Body of pancreas (tissue), 4 donors: ENCODE data around the gene ATP11C. TPM values are rescaled to one million over a fixed set of nuclear protein-coding genes. Genes with fewer than 3 reads are reported as not detected.

Source experiments
- ATAC-seq: fragments of 150-250 bp; one replicate; pipeline ENCODE4 v1.9.1; 2016
- DNase-seq, 4 donors: peaks; one replicate each; pipeline ENCODE4 v3.0.0-alpha.2; 2019
- H3K27ac ChIP-seq, 4 donors: fragments of 200-600 bp; sonication (generic); 1 replicate in 3 of 4; 2 replicates in 1 of 4; pipeline versions ENCODE4 v1.5.1 to v1.6.1; 2016 to 2019; ENCODE audit warnings: mild to moderate bottlenecking in 1 of 4, mixed read lengths in 1 of 4, moderate library complexity in 1 of 4
- H3K27me3 ChIP-seq, 2 donors: fragments of 200-600 bp; sonication (generic); one replicate each; pipeline ENCODE4 v1.6.0; 2016; ENCODE audit warnings: mild to moderate bottlenecking in 1 of 2
- H3K36me3 ChIP-seq, 2 donors: fragments of 200-600 bp; sonication (generic); replicated peaks in 1 of 2; 2 replicates each; pipeline ENCODE4 v1.5.1; 2016; ENCODE audit warnings: low read depth in 2 of 2; ENCODE audit not compliant: insufficient read depth in 1 of 2
- H3K4me1 ChIP-seq: fragments of 200-600 bp; sonication (generic); one replicate; pipeline ENCODE4 v1.6.0; 2016
- H3K4me3 ChIP-seq, 2 donors: fragments of 200-600 bp; sonication (generic); 1 replicate in 1 of 2; 2 replicates in 1 of 2; pipeline ENCODE4 v1.5.1; 2016 to 2019
- H3K9me3 ChIP-seq, 3 donors: fragments of 200-600 bp; sonication (generic); 1 replicate in 2 of 3; 2 replicates in 1 of 3; pipeline ENCODE4 v1.5.1; 2016
- POLR2A ChIP-seq, 3 donors: fragments of 450-650 bp; IDR thresholded peaks; one replicate each; pipeline ENCODE4 v1.6.1; 2016; ENCODE audit warnings: antibody characterized with exemption in 3 of 3, mild to moderate bottlenecking in 2 of 3
- WGBS, 2 donors: methylation state at CpG; one replicate each; pipeline ENCODE4 v1.1.5; 2017; 5-methylcytosine and 5-hydroxymethylcytosine counted together
- intact Hi-C: fragments of 100-400 bp; cut with DNase I; formaldehyde crosslinking; loops from one replicate; pipeline ENCODE4 v1.15.1; 2023
- total RNA-seq, 2 donors: library from RNA; depleted of rRNA; stranded (reverse); fragments of >200 nt; gene quantifications; one replicate each; pipeline ENCODE4 v1.1.0, GENCODE V29; 2016
- TF ChIP-seq, protein P1 (sequence below), 7 experiments: fragments of 450-650 bp in 4 of 7; fragments of 200-600 bp in 3 of 7; sonication (generic) in 3 of 7; IDR thresholded peaks; one replicate each; pipeline ENCODE4 v1.5.1; 2016 to 2019; ENCODE audit warnings: antibody characterized with exemption in 7 of 7

Gene ATP11C
- total RNA-seq, 2 donors from 2014 or later: 10.5 to 14.5 TPM

DNA sequence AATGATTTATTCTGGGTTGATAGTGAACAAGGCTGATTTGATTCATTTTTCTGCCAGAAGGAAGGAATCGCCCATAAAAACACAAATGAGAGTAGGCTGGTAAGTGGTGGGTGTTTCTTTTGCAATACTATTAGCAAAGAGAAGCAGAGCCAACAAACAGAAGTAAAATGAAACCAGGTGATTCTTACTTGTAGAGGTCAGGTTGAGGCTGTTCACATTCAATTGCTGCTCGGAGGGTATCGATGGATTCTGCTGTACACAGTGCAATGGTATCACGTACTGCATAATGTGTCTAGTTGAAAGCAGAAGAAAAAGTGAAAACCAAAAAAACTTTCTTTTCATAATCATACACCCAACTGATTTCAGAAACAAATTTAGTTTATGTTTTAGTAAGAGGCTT lies 130.8 kb downstream of the ATP11C start:
- WGBS, 2 donors: 96% methylated on average over 4 of the region's 4 CpGs
- no peak for DNase-seq
- intact Hi-C loops: no loop called here
- Histone ChIP-seq H3K4me1 (no peaks in the 10 kb centered on the region), H3K9me3 (no peaks in the 10 kb centered on the region), H3K36me3 (no peaks in the 10 kb centered on the region), H3K27me3 (no peaks in the 10 kb centered on the region), H3K27ac (no peak overlapping the region), H3K4me3 (no peak overlapping the region)
- TF ChIP-seq POLR2A (IDR thresholded peaks at IDR 0.05): no peak
- TF ChIP-seq, protein P1, sequence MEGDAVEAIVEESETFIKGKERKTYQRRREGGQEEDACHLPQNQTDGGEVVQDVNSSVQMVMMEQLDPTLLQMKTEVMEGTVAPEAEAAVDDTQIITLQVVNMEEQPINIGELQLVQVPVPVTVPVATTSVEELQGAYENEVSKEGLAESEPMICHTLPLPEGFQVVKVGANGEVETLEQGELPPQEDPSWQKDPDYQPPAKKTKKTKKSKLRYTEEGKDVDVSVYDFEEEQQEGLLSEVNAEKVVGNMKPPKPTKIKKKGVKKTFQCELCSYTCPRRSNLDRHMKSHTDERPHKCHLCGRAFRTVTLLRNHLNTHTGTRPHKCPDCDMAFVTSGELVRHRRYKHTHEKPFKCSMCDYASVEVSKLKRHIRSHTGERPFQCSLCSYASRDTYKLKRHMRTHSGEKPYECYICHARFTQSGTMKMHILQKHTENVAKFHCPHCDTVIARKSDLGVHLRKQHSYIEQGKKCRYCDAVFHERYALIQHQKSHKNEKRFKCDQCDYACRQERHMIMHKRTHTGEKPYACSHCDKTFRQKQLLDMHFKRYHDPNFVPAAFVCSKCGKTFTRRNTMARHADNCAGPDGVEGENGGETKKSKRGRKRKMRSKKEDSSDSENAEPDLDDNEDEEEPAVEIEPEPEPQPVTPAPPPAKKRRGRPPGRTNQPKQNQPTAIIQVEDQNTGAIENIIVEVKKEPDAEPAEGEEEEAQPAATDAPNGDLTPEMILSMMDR (IDR thresholded peaks at IDR 0.05): no peak
- ATAC-seq: no peak

DNA sequence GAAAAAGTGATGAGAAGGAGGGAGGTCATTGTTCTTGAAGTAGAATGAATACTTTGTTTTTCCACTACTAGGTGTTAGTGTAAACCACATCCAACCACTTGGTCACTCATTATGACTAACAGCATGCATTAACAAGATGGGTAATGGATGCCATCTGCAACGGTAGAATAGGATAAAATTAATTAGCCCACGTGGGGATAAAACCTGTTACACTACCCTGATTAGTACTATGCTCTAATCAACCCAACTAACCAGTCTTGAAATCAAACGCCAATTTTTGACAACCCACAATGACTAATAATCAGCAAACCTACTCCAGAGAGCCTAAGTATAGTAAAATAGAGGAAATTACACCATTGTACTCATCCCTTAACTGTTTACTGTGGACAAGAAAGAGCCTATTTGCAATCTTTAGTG lies 131.4 kb downstream of the ATP11C start:
- no peak overlapping the region for H3K4me3 ChIP-seq
- no peaks in the 10 kb centered on the region for H3K4me1 ChIP-seq
- no peak for TF ChIP-seq POLR2A (IDR thresholded peaks at IDR 0.05)
- TF ChIP-seq, protein P1 (IDR thresholded peaks at IDR 0.05): no peak
- no peak overlapping the region for H3K27ac ChIP-seq
- H3K36me3 ChIP-seq: no peaks in the 10 kb centered on the region
- WGBS, 2 donors: 75 to 90% methylated on average over 3 of the region's 3 CpGs
- H3K27me3 ChIP-seq: no peaks in the 10 kb centered on the region
- ATAC-seq: no peak
- H3K9me3 ChIP-seq: no peaks in the 10 kb centered on the region
- DNase-seq: no peak
- intact Hi-C loops: no loop called here

DNA sequence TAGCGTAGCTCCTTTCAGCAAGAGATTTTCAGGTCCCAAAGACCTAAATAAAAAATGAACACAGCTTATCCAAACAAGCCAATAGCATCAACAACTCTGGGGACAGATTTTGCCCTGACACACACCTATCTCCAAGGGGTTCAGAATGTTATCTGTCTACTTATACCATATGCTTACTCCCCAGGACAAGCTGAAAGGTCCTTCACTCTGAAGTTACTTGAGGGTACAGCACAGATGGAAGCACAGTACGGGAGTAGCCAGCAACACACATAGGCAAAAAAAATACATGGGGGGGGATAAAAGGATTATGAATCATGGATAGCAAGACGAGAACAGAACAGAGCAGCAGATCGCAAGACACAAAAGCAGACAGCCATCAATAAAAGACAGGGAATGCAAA lies 134.2 kb downstream of the ATP11C start:
- Histone ChIP-seq H3K27ac (no peak overlapping the region), H3K9me3 (no peaks in the 10 kb centered on the region), H3K27me3 (no peaks in the 10 kb centered on the region), H3K4me1 (no peaks in the 10 kb centered on the region), H3K4me3 (no peak overlapping the region), H3K36me3 (no peaks in the 10 kb centered on the region)
- TF ChIP-seq POLR2A (IDR thresholded peaks at IDR 0.05): no peak
- TF ChIP-seq, protein P1 (IDR thresholded peaks at IDR 0.05): no peak
- ATAC-seq (no peak), DNase-seq (no peak)
- WGBS, 2 donors: 90 to 99% methylated on average over 4 of the region's 4 CpGs
- intact Hi-C loops: no loop called here

DNA sequence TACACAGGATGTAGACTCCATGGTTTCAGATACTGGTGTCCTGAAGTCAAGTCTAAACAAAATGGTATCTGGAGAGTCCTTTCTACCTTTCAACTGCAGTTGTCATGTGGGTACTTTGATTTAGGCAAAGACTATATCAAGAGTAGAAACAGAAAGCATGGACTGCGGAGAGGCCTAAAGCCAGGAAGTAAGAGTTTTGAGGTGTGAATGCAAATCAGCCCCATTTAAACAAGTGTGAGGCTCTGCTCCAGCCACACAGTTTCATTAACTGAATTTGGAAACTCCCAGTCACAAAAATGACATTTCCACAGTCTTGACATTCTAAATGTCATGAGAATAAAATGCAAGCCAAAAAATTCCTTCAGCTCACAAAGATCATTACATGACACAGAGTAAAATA lies 137.7 kb downstream of the ATP11C start:
- intact Hi-C loops: no loop called here
- no peak for ATAC-seq

DNA sequence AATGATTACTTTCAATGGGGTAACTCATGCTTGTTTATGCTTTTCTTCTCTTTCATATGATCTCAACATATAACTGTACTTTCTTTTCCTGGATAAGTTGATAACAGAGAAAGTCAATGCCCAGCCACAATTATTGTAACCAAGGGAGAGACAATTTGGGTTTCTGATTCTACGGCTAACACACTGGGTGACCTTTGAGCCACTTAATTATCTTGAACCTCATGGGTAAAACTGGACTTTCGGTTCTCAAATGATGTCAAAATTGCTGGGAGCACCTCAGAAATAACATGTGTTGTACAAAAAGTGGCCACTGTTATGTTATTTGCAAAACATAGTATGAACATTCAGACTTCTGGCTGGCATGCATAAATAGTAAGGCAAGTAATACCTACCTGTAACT lies 145.3 kb downstream of the ATP11C start:
- Histone ChIP-seq H3K27ac (no peak overlapping the region), H3K4me1 (no peaks in the 10 kb centered on the region), H3K36me3 (no peaks in the 10 kb centered on the region), H3K9me3 (no peaks in the 10 kb centered on the region), H3K27me3 (no peaks in the 10 kb centered on the region), H3K4me3 (no peak overlapping the region)
- DNase-seq (no peak), ATAC-seq (no peak)
- TF ChIP-seq POLR2A (IDR thresholded peaks at IDR 0.05): no peak
- TF ChIP-seq, protein P1 (IDR thresholded peaks at IDR 0.05): no peak
- intact Hi-C loops: no loop called here
- WGBS, 2 donors: 92 to 100% methylated on average over 2 of the region's 2 CpGs

More for the DNA sequence above, 137.7 kb downstream of the ATP11C start:
- H3K36me3 ChIP-seq: no peaks in the 10 kb centered on the region
- H3K27me3 ChIP-seq: no peaks in the 10 kb centered on the region
- DNase-seq: no peak
- TF ChIP-seq, protein P1 (IDR thresholded peaks at IDR 0.05): no peak
- no peak for TF ChIP-seq POLR2A (IDR thresholded peaks at IDR 0.05)
- no peaks in the 10 kb centered on the region for H3K9me3 ChIP-seq
- no peak overlapping the region for H3K4me3 ChIP-seq
- 100% methylated on average over 1 of the region's 1 CpG for WGBS, 2 donors
- no peak overlapping the region for H3K27ac ChIP-seq
- no peaks in the 10 kb centered on the region for H3K4me1 ChIP-seq
